GM21717 (cell line): ENCODE results near the gene NPC1.
"Not testable (repeated sequence)": the region's sequence is repeated elsewhere in the genome, so short reads cannot be mapped to it uniquely, and the experiment has no call there.

Experiments used
- ATAC-seq: cut with Tn5 transposase; IDR thresholded peaks from one replicate; pipeline ENCODE4 v1.9.1; 2021; ENCODE audit warnings: mild to moderate bottlenecking, moderate library complexity; ENCODE audit not compliant: unreplicated experiment

The NPC1 gene

DNA sequence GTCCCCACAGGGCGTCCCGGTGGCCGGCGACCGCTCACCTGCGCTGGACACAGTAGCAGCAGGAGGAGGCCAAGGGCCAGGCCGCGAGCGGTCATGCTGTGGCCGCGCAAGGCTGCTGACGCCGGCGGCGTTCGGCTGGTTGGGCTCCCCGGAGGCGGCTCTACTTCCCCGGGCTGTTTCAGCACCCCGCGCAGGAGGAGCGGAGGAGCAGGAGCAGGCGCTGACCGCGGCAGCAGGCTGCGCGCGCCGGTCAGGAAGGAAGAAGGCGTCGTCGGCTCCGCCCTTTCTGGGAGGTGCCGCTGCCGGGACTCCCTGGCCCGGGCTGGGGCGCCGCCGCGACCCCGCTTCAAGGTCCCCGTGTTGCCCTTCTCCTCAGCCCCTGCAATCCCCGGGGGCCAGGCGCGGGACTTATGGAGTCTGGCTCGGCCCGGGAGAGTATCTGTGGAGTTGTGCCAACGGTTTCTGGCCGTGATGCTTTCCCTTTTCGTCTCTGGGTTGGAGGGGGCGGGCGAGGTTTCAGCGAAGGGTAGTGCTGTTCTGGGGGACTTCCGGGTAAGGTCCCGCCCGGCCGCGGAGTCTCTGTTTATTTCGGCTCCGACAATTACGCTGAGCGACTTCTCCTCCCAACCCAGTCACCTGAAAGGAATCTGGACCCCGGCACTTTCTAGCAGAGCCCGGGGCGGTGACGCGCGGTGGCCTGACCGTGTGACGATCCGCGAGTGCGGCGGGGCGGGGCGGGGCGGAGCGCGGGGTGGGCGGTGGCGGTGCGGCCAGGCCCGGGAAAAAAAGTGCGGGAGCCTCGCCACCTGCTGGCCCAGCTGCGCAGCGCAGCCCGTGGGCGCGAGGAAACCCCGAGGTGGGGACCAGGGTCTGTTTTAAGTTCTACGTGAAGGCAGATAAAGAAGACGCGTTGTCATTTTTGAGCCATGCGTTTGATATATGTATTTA lies at the start of gene NPC1:
Gene NPC1 (minus strand): TSS at position 258 of the 948 bp plus-strand sequence. CDS start 163 bp downstream, at position 95.
- ATAC-seq: peak; percentile 92

DNA sequence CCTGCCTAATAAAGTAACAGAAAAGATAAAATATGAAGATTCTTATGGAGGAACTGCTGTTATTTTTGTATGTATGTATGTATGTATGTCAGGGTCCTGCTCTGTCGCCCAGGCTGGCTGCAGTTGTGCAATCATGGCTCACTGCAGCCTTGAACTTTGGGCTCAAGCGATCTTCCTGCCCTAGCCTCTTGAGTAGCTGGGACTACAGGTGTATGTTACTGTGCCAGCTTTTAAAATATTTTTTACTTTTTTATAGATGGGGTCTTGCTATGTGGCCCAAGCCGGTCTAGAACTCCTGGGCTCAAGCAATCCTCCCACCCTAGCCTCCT lies 49.7 kb upstream of the NPC1 start:
- no peak for ATAC-seq

DNA sequence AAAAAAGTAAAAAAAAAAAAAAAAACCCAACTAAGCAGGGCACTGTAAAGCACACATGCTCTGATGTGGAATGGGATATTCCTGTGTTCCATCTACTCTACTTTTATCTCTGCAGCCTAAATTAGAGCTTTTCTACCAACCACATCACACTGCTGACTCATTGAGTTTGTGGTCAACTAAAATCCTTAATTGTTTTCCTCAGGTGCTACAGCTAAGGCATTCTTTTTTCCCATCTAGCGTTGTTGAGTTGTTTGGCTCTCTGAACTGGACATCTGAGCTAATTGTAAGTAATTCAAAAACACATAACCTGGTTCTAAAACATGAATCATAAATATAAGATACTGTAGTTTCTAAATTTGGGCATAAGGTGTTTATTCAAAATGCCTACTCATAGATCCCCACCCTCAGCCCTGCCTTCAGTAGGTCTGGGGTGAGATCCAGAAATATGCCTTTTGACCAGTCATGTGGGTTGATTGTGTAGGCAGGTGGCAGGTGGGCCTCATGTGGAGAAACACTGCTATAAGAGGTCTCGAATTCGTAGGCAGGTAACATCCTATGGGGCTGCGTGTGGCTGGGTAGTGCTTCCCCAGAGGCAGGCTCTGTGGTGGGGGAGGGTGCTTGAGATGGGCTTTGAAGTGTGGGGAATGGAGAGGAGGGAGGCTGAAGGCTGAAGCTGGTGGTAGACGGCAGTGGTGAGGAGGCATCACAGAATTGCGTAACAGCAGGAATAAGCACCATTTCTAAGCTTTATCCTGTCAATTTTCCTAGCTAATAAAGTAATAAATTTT lies 49.2 kb upstream of the NPC1 start:
- no peak for ATAC-seq

DNA sequence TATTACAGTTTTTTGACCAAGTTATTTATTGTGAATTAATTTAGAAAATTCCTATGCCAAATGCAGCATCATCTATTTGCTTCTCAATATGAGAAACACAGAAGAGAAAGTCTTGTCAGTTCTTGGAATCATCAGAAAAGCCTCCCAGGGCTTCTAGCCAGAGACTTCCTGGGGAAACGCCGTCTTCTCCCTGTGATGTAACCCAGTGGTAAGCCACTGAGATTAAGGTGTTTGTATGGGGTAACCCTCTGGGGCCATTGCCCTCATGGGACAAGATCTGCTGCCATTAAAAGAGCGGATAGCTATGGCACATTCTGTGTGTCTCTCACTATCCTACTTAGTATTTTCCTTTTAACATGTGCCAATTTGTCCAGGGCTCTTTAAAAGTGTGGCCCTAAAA lies 48.4 kb upstream of the NPC1 start:
- no peak for ATAC-seq

DNA sequence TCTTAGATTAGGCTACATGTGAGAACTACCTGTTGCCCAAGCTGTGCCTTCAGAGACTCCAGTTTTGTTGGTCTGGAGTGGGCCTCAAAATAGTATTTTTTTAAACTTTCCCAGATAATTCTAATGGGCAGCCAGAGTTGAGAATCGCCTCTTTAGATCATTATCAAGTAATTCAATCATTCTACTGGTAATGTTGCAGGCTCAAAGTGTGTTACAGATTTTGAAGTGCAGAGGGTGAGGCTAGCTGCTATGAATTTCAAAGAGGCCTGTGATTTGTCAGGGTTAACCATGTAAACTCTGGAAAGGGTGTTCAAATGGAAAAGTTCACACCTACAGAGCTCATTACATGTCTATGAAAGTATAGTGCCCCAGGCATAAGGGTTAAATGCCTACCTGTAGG lies 46.3 kb upstream of the NPC1 start:
- ATAC-seq: no peak

DNA sequence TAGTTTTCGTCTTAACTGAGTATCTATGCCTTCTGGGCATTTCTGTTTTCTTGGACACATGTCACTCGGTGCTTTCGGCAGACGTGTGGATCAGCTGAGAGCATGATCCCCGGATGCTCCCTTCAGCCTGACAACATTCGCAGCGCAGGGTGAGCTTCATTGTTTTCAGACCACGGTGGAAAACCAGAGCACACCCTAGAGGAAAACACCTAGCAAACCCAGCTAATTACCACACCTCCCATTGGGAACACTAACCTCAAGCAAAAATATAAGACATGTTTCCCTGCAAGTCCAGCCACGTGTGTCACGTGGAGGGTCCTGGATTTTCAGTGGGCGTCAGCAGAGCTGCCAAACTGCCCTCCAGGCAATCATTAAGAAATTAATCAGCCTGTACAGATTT lies 45.4 kb upstream of the NPC1 start:
- no peak for ATAC-seq

DNA sequence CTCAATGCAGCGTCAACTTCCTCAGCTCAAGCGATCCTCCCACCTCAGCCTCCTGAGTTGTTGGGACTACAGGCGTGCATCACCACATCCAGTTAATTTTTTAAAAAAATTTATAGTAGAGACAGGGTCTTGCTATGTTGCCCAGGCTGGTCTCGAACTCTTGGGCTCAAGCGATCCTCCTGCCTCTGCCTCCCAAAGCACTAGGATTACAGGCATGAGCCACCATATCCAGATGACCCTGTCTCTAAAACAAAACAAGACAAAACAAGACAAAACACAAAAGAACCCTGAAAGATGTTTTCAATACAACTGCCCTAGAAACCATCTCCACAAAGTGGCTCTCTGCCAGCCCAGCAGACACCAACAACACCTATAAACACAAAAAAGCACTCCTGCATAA lies 45.0 kb upstream of the NPC1 start:
- ATAC-seq: no peak

DNA sequence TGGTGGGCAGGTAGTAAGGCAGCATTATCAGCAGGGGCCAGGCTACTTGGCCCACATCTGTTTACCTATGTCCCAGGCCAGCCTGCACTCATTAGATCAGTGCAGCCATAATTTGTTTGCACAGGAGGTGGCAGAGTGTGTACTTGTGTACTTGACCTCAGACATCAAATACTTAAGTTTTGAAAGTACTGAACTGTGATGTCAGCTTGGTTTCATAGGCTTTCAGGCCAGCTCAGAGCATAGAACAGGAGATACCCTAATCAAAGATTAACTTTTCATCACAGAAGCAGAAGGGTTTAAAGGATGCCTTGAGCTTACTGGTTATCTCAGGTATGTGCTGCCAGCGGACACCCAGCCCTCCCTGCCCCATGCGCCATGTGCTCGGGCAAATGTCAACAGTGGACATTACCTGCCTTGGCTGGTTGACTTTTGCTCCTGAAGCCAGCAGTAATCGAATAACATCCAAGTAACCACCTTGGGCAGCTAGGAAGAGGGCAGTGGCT lies 43.2 kb upstream of the NPC1 start:
- ATAC-seq: no peak

DNA sequence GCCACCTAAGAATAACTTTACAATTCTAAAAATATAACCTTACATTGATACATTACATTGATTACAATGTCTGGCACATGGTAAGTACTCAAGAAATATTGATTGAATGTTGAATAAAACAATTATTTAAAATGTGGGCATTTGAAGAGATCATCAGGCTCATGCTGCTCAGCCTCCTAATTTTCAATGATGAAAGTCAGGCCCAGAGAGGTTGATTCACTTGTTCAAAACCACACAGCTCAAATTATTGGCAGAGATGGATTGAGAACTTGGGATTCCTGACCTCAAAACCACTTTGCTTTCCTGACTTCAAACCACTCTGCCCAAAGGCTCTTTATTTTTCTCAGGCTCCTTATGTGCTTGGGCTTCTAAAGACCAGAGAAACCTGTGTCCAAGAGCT lies 41.7 kb upstream of the NPC1 start:
- ATAC-seq: no peak

DNA sequence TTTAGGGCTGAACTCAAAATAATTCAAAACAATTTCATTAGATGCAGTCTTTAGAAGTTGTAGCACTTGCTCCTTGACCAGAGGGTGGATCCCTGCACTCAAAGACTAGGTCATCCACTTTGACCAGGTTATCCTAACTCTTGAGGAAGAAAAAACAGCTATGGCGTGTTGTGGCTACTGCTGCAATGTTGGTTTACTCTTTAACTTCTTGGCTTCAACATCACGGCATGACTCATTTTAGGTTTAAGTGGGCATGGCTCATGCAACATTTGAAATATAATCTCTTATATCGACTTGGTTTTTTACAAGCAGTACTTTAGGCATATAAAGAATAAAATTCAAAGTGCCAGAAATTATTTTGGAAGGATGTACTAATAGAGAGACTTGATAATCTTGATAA lies 41.0 kb upstream of the NPC1 start:
- no peak for ATAC-seq

DNA sequence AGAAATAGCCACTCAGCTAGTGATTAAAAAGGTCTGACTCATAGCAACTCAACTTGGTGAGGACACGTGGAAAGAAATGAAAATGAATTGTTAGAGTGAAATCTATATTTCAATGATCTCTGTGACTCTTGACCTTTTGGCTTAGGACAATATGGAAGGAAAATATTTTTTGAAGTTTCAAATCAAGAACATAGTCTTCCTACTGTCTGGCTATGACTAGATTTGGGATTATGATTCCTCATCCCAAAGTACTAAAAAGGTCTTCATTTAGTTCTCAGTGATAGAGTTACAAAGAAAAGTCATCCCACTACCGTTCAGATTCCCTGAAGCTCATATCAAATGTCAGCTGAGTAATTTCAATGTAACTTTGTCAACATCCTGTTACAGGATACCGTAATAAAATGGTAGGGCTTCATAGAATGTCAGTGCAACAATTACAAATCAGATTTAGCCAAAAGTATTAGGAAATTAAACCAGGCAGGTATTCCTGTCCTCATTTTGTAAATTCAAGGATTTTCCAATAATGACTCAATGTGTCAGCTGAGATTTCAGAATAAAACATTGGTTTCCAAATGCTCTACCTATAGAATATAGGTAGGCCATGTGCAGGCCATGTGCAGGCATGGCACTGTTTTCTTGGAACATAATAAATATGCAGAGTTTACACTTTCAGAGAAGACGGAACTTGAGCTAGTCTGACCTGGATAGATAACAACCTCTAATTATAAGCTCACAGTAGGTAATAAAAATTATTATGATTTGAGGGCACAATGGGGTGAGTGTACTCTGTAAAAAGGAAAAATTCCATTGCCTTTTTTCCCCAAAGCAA lies 40.4 kb upstream of the NPC1 start:
- no peak for ATAC-seq

DNA sequence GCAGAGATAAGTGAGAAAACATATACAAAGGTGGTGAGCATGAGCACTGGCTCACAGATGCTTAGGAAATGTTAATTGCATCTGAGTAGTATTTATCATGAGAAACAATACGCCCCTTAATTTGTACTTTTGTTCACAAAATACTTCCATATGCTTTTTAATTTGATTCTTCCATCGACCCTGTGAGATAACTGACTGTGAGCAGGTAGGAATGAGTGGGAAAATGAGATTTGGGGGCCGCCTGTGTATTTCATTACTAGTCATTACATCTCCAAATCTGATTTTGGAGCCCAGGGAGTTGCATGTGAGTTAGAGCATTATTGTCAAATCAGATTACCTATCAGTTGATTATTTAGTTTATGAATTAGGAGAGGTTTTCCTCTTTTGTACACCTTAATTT lies 36.7 kb upstream of the NPC1 start:
- no peak for ATAC-seq

DNA sequence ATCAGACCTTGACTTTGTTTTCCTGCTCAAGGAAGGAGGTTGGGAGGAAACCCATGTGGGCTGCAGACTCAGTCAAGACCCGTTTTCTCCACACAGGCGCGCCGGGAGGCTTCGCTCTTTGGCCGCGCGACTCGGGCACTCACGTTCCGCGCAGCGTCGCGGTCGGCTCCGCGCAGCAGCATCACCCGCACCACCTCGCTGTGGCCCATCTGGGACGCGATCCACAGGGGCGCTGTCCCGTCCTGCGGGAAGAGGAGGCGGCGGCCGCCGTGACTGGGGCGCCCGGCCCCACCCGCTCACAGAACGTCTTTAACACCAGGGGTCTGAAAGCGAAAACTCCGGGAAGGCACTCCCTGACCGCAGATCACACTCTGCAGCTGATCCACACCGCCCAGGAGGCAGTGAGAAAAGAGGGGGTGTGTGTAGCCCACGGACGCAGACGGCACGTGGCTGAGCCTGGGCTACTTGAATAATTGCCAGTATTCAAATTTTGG lies 33.1 kb upstream of the NPC1 start:
- no peak for ATAC-seq

DNA sequence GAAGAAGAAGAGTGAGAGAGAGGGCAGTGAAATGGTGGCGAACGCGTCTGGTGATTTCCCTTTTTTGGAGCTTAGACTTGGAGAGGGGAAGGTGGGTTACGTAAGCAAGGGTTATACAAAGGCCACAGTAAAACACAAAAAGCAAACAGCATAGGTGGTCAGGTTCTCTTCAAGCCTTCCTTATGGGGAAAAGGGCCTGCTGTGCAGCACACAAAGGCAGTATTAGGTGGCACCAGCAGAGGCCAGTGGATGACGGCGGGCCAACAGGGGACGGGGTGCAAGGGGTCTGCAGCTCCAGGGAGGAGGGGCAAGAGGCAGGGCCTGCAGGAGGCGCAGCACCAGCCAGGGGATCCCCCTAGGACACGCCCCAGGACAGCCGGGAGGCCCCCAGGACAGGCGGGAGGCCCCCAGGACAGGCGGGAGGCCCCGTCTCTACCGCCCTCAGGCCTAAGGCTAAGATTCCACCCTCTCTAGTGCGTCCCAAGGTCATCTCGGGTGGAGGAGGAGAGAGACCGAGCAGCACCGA lies 32.6 kb upstream of the NPC1 start:
- no peak for ATAC-seq

DNA sequence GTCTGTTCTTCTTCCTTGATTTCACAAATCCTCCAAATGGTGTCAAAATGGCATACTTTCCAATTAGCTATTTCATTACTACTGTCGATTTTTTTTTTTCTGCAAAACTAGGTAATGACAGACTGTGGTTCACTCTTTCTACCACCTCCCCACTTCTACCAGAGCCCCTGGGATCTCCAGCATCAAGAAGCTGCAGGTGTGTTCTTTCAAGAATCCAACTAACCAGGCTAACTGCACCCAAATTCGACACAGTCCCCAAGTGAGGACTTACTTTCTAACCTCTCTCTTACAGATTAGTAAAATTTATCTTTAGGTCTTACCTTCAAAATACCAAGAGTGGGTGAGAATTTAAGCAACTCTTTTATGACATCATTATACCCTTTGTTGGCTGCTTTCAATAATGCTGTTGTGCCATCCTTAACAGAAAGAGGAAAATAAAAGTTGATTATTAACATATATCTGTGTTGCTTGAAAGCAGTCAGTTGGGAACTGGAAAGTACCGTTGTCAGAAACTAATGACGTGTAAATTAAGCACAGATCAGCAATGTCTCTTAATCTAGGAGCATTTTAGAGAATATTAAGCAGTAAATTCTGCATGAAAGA lies 31.2 kb upstream of the NPC1 start:
- no peak for ATAC-seq

DNA sequence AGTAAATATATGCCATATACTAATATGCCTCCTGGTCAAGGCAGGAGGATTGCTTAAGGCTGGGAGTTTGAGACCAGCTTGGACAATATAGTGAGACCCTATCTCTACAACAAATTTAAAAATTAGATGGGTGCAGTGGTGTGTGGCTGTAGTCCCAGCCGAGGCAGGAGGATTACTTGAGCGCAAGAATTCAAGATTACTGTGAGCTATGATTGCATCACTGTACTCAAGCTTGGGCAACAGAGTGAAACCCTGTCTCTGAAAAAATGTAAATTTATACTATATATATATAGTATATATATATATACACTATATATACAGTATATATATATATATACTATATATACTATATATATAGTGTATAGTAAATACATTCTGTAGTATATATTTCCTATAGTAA lies 30.0 kb upstream of the NPC1 start:
- ATAC-seq: no peak

DNA sequence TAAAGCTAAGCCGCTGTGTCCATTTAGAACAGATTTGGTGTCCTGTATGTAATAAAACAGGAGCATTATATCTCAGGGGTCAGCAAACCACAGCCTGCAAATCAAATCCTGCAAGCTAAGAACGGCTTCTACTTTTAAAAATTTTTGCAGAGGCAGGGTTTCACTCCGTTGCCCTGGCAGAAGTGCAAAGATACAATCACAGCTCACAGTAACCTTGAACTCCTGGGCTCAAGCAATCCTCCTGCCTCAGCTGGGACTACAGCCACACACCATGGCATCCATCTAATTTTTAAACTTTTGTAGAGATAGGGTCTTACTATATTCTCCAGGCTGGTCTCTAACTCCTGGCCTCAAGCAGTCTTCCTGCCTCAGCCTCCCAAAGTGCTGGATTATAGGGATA lies 28.6 kb upstream of the NPC1 start:
- ATAC-seq: no peak

DNA sequence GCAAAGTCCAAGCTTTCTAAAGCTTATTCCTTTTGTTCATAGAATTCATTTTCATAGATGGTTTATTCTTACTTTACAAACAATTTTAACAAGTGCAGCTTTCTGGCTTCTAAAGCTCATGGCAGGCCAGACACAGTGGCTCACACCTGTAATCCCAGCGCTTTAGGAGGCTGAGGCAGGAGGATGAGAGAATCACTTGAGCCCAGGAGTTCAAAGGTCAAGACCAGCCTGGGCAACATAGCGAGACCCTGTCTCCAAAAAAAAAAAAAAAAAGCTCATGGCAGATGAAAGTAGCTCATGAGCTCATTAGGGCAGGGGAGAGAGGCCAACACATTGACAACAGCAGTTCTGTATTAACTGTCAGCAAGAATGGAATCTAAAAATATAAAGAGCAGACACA lies 28.1 kb upstream of the NPC1 start:
- ATAC-seq: no peak

DNA sequence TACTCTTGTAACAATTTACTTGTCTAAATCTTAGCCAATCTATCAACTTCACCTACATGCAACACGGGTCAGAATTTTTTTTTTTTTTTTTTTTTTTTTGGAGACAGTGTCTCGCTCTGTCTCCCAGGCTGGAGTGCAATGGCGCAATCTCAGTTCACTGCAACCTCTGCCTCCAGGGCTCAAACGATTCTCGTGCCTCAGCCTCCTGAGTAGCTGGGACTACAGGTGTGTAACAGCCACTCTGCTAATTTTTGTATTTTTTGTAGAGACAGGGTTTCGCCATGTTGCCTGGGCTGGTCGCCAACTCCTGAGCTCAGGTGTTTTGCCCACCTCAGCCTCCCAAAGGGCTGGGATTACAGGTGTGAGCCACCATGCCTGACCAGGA lies 26.8 kb upstream of the NPC1 start:
- not testable (repeated sequence) for ATAC-seq

DNA sequence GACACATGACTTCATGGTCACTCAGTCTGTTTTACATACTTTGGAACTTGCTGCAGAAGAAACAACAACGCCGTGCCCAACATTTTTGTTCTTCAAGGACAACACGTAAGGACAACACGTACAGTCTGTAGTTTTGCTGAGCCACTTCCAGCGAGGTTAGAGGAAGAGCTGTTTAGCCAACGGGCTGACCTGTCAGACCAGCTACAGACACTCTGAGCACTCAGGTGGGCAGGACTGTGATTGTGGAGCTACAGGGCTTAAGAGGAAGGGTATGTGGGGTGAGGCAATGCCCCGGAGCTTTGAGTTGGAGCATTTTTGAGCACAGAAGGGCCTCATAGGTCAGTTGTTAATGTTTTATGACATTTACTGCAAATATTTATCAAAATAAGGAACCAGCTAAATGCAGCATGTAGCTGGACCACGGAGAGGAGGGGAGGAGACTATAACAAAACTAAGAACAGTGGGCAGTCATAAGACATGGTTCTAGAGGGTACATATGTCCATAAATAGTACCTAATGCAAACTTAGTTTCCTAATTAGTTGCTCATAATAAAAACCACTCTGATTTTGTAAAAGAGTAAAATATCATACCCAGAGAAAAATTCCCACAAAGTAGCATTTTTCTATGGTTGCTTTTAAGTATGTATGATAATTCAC lies 26.3 kb upstream of the NPC1 start:
- no peak for ATAC-seq
